ENCODE results near the gene ARMC3.
"Not testable (repeated sequence)": the region's sequence is repeated elsewhere in the genome, so short reads cannot be mapped to it uniquely, and the experiment has no call there.

ARMC3 gene

GRCh38 chr10:23070092-23070912, 142.4 kb downstream of the ARMC3 start:
- not testable (repeated sequence) for FAIRE-seq; DNase-seq (ENCODE audit: insufficient read length, low spot score)

- DNase-seq (ENCODE audit: insufficient read length, low spot score) (no peak), FAIRE-seq (no peak)
Measured at GRCh38 chr10:23070913-23071218, 143.0 kb downstream of the ARMC3 start.

GRCh38 chr10:23072593-23072992, 144.7 kb downstream of the ARMC3 start:
- FAIRE-seq; DNase-seq (ENCODE audit: insufficient read length, low spot score): not testable (repeated sequence)

DNA sequence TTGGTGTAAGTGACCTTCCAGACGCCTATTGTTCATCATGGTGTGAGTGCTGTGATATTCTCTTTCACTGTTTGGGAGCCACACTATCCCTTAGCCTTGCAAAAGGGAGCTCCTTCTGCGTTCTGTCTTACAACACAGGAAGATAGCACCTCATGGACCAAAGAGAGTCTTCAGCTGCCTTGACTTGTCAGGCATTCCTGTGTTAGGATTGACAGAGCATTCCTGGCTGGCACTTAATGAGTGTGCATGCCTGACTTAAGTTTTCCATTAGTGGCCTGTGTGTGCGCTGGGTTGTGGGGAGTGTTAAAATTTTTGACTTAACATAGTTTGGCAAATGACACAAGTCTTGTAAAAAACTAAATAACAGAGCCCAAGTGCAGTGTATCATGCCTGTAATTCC, 145.7 kb downstream of the ARMC3 start:
- DNase-seq (ENCODE audit: insufficient read length, low spot score): no peak
- no peak for FAIRE-seq

GRCh38 chr10:23075672-23076071, 147.8 kb downstream of the ARMC3 start:
- FAIRE-seq (no peak), DNase-seq (ENCODE audit: insufficient read length, low spot score) (no peak)

DNA sequence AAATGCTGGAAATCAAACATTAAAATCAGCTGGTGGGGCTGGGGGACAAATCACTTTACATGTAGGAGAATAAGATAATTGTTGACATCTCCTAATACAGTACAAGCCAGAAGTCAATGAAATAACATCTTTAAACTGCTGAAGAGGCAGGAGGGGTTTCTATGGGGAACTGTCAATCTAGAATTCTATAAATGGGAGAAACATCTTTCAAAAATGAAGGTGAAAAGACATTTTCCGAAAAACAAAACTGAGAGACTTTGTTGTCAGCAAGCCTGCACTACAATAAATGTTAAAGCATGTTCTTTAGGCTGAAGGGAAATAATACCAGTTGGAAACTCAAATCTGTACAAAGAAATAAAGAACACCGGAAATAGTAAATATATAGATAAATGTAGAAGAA, 150.3 kb downstream of the ARMC3 start:
- FAIRE-seq: no peak
- DNase-seq (ENCODE audit: insufficient read length, low spot score): no peak

DNA sequence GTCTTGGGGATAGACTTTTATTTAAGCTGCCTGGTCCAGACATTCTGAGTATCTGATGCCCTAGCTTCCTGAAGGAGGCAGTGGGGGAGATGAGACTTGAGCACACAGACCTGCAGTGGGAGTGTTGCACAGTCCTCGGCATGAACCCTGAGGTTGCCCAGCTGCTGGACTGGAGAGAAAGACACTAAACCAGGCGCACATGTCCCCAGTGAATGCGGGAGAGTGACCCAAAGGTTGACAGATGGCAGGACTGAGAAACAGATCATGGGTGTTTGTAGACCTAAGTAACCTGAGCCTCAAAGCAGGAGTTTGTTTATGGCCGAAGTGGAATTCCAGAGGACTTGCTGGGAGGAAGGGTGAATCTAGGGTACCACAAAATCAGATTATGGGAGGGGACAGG, 151.8 kb downstream of the ARMC3 start:
- DNase-seq (ENCODE audit: insufficient read length, low spot score) (no peak), FAIRE-seq (no peak)

GRCh38 chr10:23080262-23080661, 152.4 kb downstream of the ARMC3 start:
- DNase-seq (ENCODE audit: insufficient read length, low spot score) (no peak), FAIRE-seq (no peak)

- FAIRE-seq (no peak), DNase-seq (ENCODE audit: insufficient read length, low spot score) (no peak)
Measured at GRCh38 chr10:23081221-23081750, 153.4 kb downstream of the ARMC3 start.

GRCh38 chr10:23081891-23082290, 154.0 kb downstream of the ARMC3 start:
- no peak for FAIRE-seq

More at GRCh38 chr10:23081891-23082290, 154.0 kb downstream of the ARMC3 start:
- no peak for DNase-seq (ENCODE audit: insufficient read length, low spot score)
